ENCODE data around the gene RAP1B. TPM values are rescaled to one million over a fixed set of nuclear protein-coding genes. Genes with fewer than 3 reads are reported as not detected.

The RAP1B gene
- total and polyA plus RNA-seq, 12 donors, result 74.6 to 302 (median 165) TPM

DNA sequence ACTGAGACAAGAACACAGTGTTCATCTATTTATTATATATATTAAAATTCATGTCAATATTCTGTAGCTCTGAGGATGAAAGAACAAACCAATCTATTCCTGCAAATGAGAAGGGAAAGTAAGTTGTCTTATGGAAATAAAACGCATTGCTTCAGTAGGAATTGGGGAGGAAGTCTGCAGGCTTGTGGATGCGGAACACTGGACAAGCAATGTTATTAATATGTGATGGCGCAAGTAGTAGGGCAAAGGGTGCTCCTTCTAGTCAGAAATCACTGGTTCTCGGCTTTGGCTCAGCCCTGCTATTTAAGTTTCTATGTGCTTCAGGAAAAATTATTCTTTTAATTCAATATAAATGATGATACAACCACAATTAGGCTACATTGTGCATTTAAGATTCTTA, 28.8 kb upstream of the RAP1B start:
- Histone ChIP-seq H3K27ac (no peak overlapping the region), H3K36me3 (replicated peaks in 1 of 2) (no peaks in the 10 kb centered on the region), H3K4me3 (no peak overlapping the region), H3K27me3 (no peaks in the 10 kb centered on the region), H3K9me3 (replicated peaks in 1 of 3) (no peaks in the 10 kb centered on the region), H3K4me1 (replicated peaks in 1 of 2) (no peaks in the 10 kb centered on the region)
- no peak for DNase-seq
- WGBS, 4 donors, result 84 to 94% (median 92%) methylated on average over 4 of the region's 4 CpGs
- intact Hi-C loops (cut with DNase I), result no loop called here
- TF ChIP-seq, protein P1, sequence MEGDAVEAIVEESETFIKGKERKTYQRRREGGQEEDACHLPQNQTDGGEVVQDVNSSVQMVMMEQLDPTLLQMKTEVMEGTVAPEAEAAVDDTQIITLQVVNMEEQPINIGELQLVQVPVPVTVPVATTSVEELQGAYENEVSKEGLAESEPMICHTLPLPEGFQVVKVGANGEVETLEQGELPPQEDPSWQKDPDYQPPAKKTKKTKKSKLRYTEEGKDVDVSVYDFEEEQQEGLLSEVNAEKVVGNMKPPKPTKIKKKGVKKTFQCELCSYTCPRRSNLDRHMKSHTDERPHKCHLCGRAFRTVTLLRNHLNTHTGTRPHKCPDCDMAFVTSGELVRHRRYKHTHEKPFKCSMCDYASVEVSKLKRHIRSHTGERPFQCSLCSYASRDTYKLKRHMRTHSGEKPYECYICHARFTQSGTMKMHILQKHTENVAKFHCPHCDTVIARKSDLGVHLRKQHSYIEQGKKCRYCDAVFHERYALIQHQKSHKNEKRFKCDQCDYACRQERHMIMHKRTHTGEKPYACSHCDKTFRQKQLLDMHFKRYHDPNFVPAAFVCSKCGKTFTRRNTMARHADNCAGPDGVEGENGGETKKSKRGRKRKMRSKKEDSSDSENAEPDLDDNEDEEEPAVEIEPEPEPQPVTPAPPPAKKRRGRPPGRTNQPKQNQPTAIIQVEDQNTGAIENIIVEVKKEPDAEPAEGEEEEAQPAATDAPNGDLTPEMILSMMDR (IDR thresholded peaks at IDR 0.05), result no peak
- no peak for TF ChIP-seq POLR2A (IDR thresholded peaks at IDR 0.05)

DNA sequence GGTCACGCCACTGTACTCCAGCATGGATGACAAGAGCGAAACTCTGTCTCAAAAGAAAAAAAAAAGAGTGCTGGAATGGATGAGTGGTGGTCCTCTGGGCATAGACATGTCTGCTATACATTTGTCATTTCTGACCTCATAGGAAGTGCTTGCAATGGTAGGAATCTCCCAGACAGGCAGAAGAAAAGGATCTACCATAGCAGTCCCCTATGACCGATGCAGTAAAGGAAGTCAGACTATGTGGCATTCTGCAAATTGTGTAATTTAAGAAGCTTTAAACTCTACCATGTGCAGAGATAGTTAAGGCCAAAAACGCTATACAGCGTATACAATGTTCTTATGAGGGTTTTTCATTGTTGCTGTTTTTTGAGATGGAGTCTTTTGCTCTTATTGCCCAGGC, 24.7 kb upstream of the RAP1B start:
- Histone ChIP-seq H3K27me3 (no peaks in the 10 kb centered on the region), H3K36me3 (replicated peaks in 1 of 2) (no peaks in the 10 kb centered on the region), H3K4me3 (no peak overlapping the region), H3K27ac (no peak overlapping the region), H3K9me3 (replicated peaks in 1 of 3) (peaks cover 0 to 8% (median 0%) of the 10 kb centered on the region in 3 donors), H3K4me1 (replicated peaks in 1 of 2) (no peaks in the 10 kb centered on the region)
- intact Hi-C loops (cut with DNase I), result no loop called here
- WGBS, 4 donors, result 90 to 95% (median 92%) methylated on average over 5 of the region's 5 CpGs
- TF ChIP-seq, protein P1 (IDR thresholded peaks at IDR 0.05), result no peak
- TF ChIP-seq POLR2A (IDR thresholded peaks at IDR 0.05), result no peak
- no peak for DNase-seq

DNA sequence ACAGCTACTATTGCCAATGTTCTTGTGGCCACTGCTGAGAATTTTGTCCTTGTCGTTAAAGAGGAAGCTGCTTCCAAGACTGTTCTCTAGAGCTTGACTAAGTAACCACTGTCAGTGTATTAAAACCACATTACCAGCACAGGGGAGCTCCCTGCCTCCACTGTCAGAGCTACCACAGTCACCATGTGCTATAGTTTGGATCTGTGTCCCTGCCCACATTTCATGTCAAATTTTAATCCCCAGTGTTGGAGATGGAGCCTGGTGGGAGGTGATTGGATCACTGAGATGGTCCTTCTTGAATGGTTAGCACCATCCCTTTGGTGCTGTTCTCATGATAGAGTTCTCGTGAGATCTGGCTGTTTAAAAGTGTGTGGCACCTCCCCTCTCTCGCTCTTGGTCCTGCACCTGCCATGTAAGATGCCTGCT, 23.2 kb upstream of the RAP1B start:
- no peak for DNase-seq
- no peaks in the 10 kb centered on the region for H3K36me3 ChIP-seq (replicated peaks in 1 of 2)
- H3K9me3 ChIP-seq (replicated peaks in 1 of 3), result peaks cover 0 to 8% (median 0%) of the 10 kb centered on the region in 3 donors
- no peaks in the 10 kb centered on the region for H3K4me1 ChIP-seq (replicated peaks in 1 of 2)
- intact Hi-C loops (cut with DNase I), result no loop called here
- no peak for TF ChIP-seq POLR2A (IDR thresholded peaks at IDR 0.05)
- TF ChIP-seq, protein P1 (IDR thresholded peaks at IDR 0.05), result no peak
- H3K4me3 ChIP-seq, result no peak overlapping the region
- WGBS, 4 donors, result 84 to 90% (median 86%) methylated on average over 3 of the region's 3 CpGs
- H3K27me3 ChIP-seq, result no peaks in the 10 kb centered on the region
- H3K27ac ChIP-seq, result no peak overlapping the region

DNA sequence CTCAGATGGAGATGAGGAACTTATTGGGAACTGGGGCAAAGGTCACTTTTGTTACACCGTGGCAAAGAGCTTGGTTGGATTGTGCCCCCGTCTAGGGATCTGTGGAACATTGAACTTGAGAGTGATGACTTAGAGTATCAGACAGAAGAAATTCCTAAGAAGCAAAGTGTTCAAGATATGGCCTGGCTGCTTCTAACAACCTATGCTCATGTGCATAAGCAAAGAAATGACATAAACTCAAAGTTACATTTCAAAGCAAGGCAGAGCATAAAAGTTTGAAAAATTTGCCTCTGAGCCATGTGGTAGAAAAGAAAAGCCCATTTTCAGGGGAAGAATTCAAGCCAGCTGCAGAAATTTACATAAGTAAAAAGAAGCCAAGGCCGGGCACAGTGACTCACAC, 21.5 kb upstream of the RAP1B start:
- H3K36me3 ChIP-seq (replicated peaks in 1 of 2), result no peaks in the 10 kb centered on the region
- intact Hi-C loops (cut with DNase I), result no loop called here
- H3K27me3 ChIP-seq, result no peaks in the 10 kb centered on the region
- no peak overlapping the region for H3K27ac ChIP-seq
- peaks cover 0 to 8% (median 0%) of the 10 kb centered on the region in 3 donors for H3K9me3 ChIP-seq (replicated peaks in 1 of 3)
- no peaks in the 10 kb centered on the region for H3K4me1 ChIP-seq (replicated peaks in 1 of 2)
- 88 to 92% (median 90%) methylated on average over 3 of the region's 3 CpGs for WGBS, 4 donors
- no peak overlapping the region for H3K4me3 ChIP-seq
- DNase-seq, result no peak
- TF ChIP-seq POLR2A (IDR thresholded peaks at IDR 0.05), result no peak
- TF ChIP-seq, protein P1 (IDR thresholded peaks at IDR 0.05), result no peak

Data from adrenal gland (tissue), 12 donors.